HepG2 (cell line): ENCODE measurements around the gene ATP2A3. TPM values are rescaled to one million over a fixed set of nuclear protein-coding genes. Genes with fewer than 3 reads are reported as not detected.

ENCODE experiments used
- ATAC-seq: fragments of 200-7000 bp; cut with Tn5 transposase; 3 replicates; pipeline ENCODE4 v1.9.1; 2020; ENCODE audit warnings: mild to moderate bottlenecking, moderate library complexity
- BruUV-seq: library from RNA; stranded (reverse); fragments of 400-500 nt; replicated peaks from 2 replicates; lab custom pipeline; 2021; lab: Mats Ljungman, UMichigan
- CTCF ChIA-PET: fragments of 300-600 bp; formaldehyde crosslinking; extraction: SDS; loops from one replicate; lab custom pipeline; 2021; ENCODE audit warnings: low total read pairs, inconsistent platforms, low intra/inter-chr PET ratio; lab: Yijun Ruan, JAX
- POLR2A ChIA-PET: fragments of 350-600 bp; sonication (Branson Sonifier 250); formaldehyde crosslinking; loops from one replicate; lab custom pipeline; 2020; ENCODE audit warnings: antibody characterized with exemption, inconsistent platforms; lab: Yijun Ruan, JAX
- DNase-seq: peaks from one replicate; pipeline ENCODE4 v3.0.0-alpha.2; 2015; ENCODE audit warnings: low spot score
- FAIRE-seq: peaks from 3 replicates; lab custom pipeline; 2011; peaks lifted over from hg19 to GRCh38; lab: Jason Lieb, UNC
- H2AFZ ChIP-seq: one replicate; pipeline ENCODE4 v1.6.1; 2011; ENCODE audit warnings: low read length, inconsistent platforms
- H3K27ac ChIP-seq: fragments of 300-600 bp; 3 replicates; pipeline ENCODE4 v1.8.0; 2011; ENCODE audit warnings: mixed run types, mild to moderate bottlenecking, mixed read lengths, low read length, inconsistent platforms; ENCODE audit not compliant: insufficient read depth; ENCODE audit errors: extremely low read length
- H3K27me3 ChIP-seq, 2 experiments: fragments of 200-600 bp in 1 of 2; 2 replicates in 1 of 2; 3 replicates in 1 of 2; pipeline versions ENCODE4 v1.6.0 to v1.8.0; 2011; ENCODE audit warnings: low read length in 2 of 2, mild to moderate bottlenecking in 2 of 2, moderate library complexity in 2 of 2, inconsistent platforms in 1 of 2; ENCODE audit not compliant: insufficient read depth in 2 of 2, control insufficient read depth in 1 of 2
- H3K36me3 ChIP-seq, 2 experiments: fragments of 200-600 bp in 1 of 2; replicated peaks in 1 of 2; 2 replicates in 1 of 2; 3 replicates in 1 of 2; pipeline versions ENCODE4 v1.5.1 to v1.8.0; 2011; ENCODE audit warnings: low read length in 2 of 2, inconsistent platforms in 1 of 2; ENCODE audit not compliant: insufficient read depth in 2 of 2, control insufficient read depth in 1 of 2
- H3K4me1 ChIP-seq: 2 replicates; pipeline ENCODE4 v1.5.1; 2012; ENCODE audit warnings: low read length, inconsistent platforms; ENCODE audit not compliant: insufficient read depth
- H3K4me2 ChIP-seq: 2 replicates; pipeline ENCODE4 v1.6.0; 2011; ENCODE audit warnings: low read depth, low read length, inconsistent platforms
- H3K4me3 ChIP-seq, 3 experiments: fragments of 200-600 bp in 1 of 3; sonication (generic), shearing (Covaris generic) in 1 of 3; replicated peaks in 1 of 3; 2 replicates each; pipeline ENCODE4 v1.5.1; 2011 to 2016; ENCODE audit warnings: low read length in 3 of 3, inconsistent platforms in 2 of 3, low read depth in 2 of 3, mild to moderate bottlenecking in 2 of 3, control low read depth in 1 of 3, mixed read lengths in 1 of 3; ENCODE audit not compliant: insufficient read depth in 1 of 3
- H3K79me2 ChIP-seq: one replicate; pipeline ENCODE4 v1.6.1; 2011; ENCODE audit warnings: low read length, inconsistent platforms; ENCODE audit not compliant: insufficient read depth
- H3K9ac ChIP-seq: 2 replicates; pipeline ENCODE4 v1.6.0; 2011; ENCODE audit warnings: mild to moderate bottlenecking, low read depth, low read length, inconsistent platforms; ENCODE audit not compliant: insufficient read depth
- H3K9me3 ChIP-seq: 2 replicates; pipeline ENCODE4 v1.5.1; 2012; ENCODE audit warnings: mild to moderate bottlenecking, low read length
- H4K20me1 ChIP-seq: 2 replicates; pipeline ENCODE4 v1.6.0; 2011; ENCODE audit warnings: inconsistent platforms, mild to moderate bottlenecking, low read length, moderate library complexity; ENCODE audit not compliant: insufficient read depth
- CREM ChIP-seq, 2 experiments: sonication (generic) in 1 of 2; formaldehyde crosslinking in 1 of 2; IDR thresholded peaks; 2 replicates each; pipeline versions ENCODE4 v1.4.0 to v1.6.1; 2016 to 2020; ENCODE audit warnings: antibody characterized with exemption in 1 of 2, mild to moderate bottlenecking in 1 of 2, missing genetic modification reagents in 1 of 2
- DNMT1 ChIP-seq: sonication (generic); formaldehyde crosslinking; IDR thresholded peaks from 2 replicates; pipeline ENCODE4 v1.5.1; 2020; ENCODE audit warnings: mild to moderate bottlenecking, missing genetic modification reagents
- ELF4 ChIP-seq: sonication (generic); formaldehyde crosslinking; IDR thresholded peaks from 2 replicates; pipeline ENCODE4 v1.5.0; 2020; ENCODE audit warnings: missing genetic modification reagents, mild to moderate bottlenecking, moderate library complexity, borderline replicate concordance
- FOXK1 ChIP-seq: sonication (generic); formaldehyde crosslinking; IDR thresholded peaks from 2 replicates; pipeline ENCODE4 v1.4.0; 2020; ENCODE audit warnings: low read depth, missing genetic modification reagents, borderline replicate concordance
- GLI4 ChIP-seq: sonication (generic); formaldehyde crosslinking; IDR thresholded peaks from 2 replicates; pipeline ENCODE4 v1.5.1; 2020; ENCODE audit warnings: missing genetic modification reagents, mild to moderate bottlenecking, moderate library complexity, borderline replicate concordance
- KLF13 ChIP-seq: sonication (generic); formaldehyde crosslinking; IDR thresholded peaks from 2 replicates; pipeline ENCODE4 v1.4.0; 2020; ENCODE audit warnings: mild to moderate bottlenecking, missing genetic modification reagents
- NFIB ChIP-seq: sonication (generic); formaldehyde crosslinking; IDR thresholded peaks from 2 replicates; pipeline ENCODE4 v1.9.0; 2021; ENCODE audit warnings: missing genetic modification reagents, mild to moderate bottlenecking, borderline replicate concordance
- NFKB2 ChIP-seq: sonication (generic); formaldehyde crosslinking; IDR thresholded peaks from 2 replicates; pipeline ENCODE4 v1.4.0; 2020; ENCODE audit warnings: missing genetic modification reagents, borderline replicate concordance
- NRL ChIP-seq: sonication (generic); formaldehyde crosslinking; IDR thresholded peaks from 2 replicates; pipeline ENCODE4 v1.5.0; 2020; ENCODE audit warnings: missing genetic modification reagents, mild to moderate bottlenecking, moderate library complexity, borderline replicate concordance
- PHF21A ChIP-seq: sonication (generic); formaldehyde crosslinking; IDR thresholded peaks from 2 replicates; pipeline ENCODE4 v1.5.0; 2020; ENCODE audit warnings: mild to moderate bottlenecking, missing genetic modification reagents
- RXRB ChIP-seq: IDR thresholded peaks from 2 replicates; pipeline ENCODE4 v1.6.1; 2016; ENCODE audit warnings: borderline replicate concordance, missing genetic modification reagents, missing compliant biosample characterization
- SMARCE1 ChIP-seq: fragments of 450-650 bp; IDR thresholded peaks from 2 replicates; pipeline ENCODE4 v1.6.1; 2017; ENCODE audit warnings: borderline replicate concordance
- SOX13 ChIP-seq, 3 experiments: fragments of 450-650 bp in 1 of 3; sonication (generic) in 1 of 3; formaldehyde crosslinking in 1 of 3; IDR thresholded peaks in 2 of 3; conservative IDR thresholded peaks in 1 of 3; 2 replicates each; pipeline versions ENCODE4 v1.5.0 to v1.6.1; 2016 to 2020; ENCODE audit warnings: antibody characterized with exemption in 1 of 3, mild to moderate bottlenecking in 1 of 3, missing compliant biosample characterization in 1 of 3, missing genetic modification reagents in 1 of 3, moderate library complexity in 1 of 3
- ZNF274 ChIP-seq: sonication (generic); formaldehyde crosslinking; IDR thresholded peaks from 2 replicates; pipeline ENCODE4 v1.5.1; 2020; ENCODE audit warnings: mild to moderate bottlenecking, missing genetic modification reagents
- WGBS: methylation state at CpG from one replicate; pipeline ENCODE4 v1.1.6; 2017; ENCODE audit warnings: low lambda C conversion rate; 5-methylcytosine and 5-hydroxymethylcytosine counted together
- in situ Hi-C: cut with HindIII; loops from 2 replicates; pipeline ENCODE4 v1.10.0; 2017; ENCODE audit warnings: low pct_unique_long_range_greater_than_20kb; ENCODE audit not compliant: extremely low pct_ligation_motif_present
- intact Hi-C: fragments of 100-400 bp; cut with micrococcal nuclease; formaldehyde crosslinking; loops from one replicate; pipeline ENCODE4 v1.10.0; 2022; ENCODE audit not compliant: unreplicated experiment
- polyA plus RNA-seq, 8 experiments: library from polyadenylated mRNA; depleted of rRNA in 3 of 8; stranded (reverse) in 7 of 8; unstranded in 1 of 8; fragments of >200 nt; fragmentation: Illumina TruSeq in 4 of 8; extraction: Trizol in 4 of 8; gene quantifications; 2 replicates each; pipeline versions ENCODE4 v1.2.1 to v1.2.3, GENCODE V29; 2011 to 2016; ENCODE audit warnings: low read depth in 4 of 8, missing spikeins in 1 of 8, mixed read lengths in 1 of 8; ENCODE audit not compliant: insufficient read depth in 1 of 8
- total RNA-seq, 5 experiments: library from RNA; depleted of rRNA; stranded (reverse); fragments of >200 nt; fragmentation: Illumina TruSeq; extraction: Trizol; gene quantifications; 2 replicates each; pipeline ENCODE4 v1.2.3, GENCODE V29; 2016; ENCODE audit warnings: low read depth in 1 of 5
- TF ChIP-seq, protein P1 (sequence below): sonication (generic); formaldehyde crosslinking; IDR thresholded peaks from 2 replicates; pipeline ENCODE4 v1.9.0; 2022; ENCODE audit warnings: low read depth, missing genetic modification reagents
- TF ChIP-seq, protein P2 (sequence below): sonication (generic); formaldehyde crosslinking; IDR thresholded peaks from 2 replicates; pipeline ENCODE4 v1.5.1; 2020; ENCODE audit warnings: missing genetic modification reagents, mild to moderate bottlenecking, borderline replicate concordance
- TF ChIP-seq, protein P3 (sequence below): sonication (generic); formaldehyde crosslinking; IDR thresholded peaks from 2 replicates; pipeline ENCODE4 v1.5.1; 2020; ENCODE audit warnings: missing genetic modification reagents, mild to moderate bottlenecking, borderline replicate concordance
- TF ChIP-seq, protein P4 (sequence below): sonication (generic); formaldehyde crosslinking; IDR thresholded peaks from 2 replicates; pipeline ENCODE4 v1.8.1; 2023; ENCODE audit warnings: mild to moderate bottlenecking, missing genetic modification reagents, borderline replicate concordance

ATP2A3 gene
- total and polyA plus RNA-seq, 2 of the 13 experiments (the other 11 are each of a cell fraction or from before 2014, with no cell fraction given): 0.07 TPM; not detected in 1

DNA sequence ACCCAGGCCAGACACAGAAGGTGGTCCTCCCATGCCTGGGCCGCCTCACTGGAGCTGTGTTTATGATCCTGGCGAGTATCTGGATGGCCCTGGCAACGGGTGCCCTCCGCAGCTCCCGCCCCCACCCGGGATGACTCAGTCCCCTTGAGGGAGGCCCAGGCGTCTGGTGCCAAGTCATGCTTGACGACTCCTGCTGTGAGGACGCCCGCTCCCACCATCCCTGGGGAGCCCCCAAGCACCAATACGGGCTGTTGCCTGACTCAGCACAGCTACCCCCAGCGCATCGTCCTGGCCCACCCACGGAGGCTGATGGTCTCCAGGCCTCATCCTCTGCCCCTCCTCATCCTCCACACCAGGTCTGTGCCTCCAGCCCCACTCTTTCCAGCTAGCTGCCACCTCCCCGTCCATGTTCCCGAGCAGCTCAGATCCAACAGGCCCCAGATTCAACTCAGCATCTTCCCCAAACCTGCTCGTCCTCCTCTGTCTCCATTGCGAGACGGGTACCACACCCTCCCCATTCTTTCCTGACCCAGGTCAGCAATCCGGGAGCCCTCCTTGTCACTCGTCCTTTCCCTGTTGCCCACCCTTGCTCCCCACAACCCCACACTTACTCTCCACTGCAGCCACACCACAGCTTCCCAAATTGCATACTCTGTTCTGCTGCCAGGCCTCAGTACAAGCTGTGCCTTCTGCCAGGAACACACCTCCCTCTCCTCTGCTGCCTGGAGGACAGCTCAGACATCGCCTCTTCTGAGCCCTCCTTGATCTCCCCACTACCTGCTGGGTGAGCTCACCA, 74.0 kb downstream of the ATP2A3 start:
- DNase-seq: no peak
- H3K4me3 ChIP-seq: no peak overlapping the region
- 77% methylated on average over 14 of the region's 22 CpGs for WGBS
- H3K79me2 ChIP-seq: no peaks in the 10 kb centered on the region
- intact Hi-C loops: no loop called here
- peaks cover 25% of the 10 kb centered on the region for H3K4me1 ChIP-seq
- in situ Hi-C loops: no loop called here
- TF ChIP-seq SOX13 (IDR thresholded peaks at IDR 0.05) (no peak), SOX13 (CRISPR knock-in tag; conservative IDR thresholded peaks at IDR 0.05 in 1 of 2, IDR thresholded peaks at IDR 0.05 in 1 of 2) (no peak), NFKB2 (no peak), NRL (CRISPR knock-in tag) (no peak), CREM (IDR thresholded peaks at IDR 0.05) (no peak), CREM (CRISPR knock-in tag; IDR thresholded peaks at IDR 0.05) (no peak), ZNF274 (CRISPR knock-in tag) (no peak), RXRB (CRISPR knock-in tag) (no peak), PHF21A (no peak), FOXK1 (CRISPR knock-in tag) (no peak), ELF4 (CRISPR knock-in tag) (no peak), KLF13 (CRISPR knock-in tag) (no peak), SMARCE1 (no peak), GLI4 (no peak), DNMT1 (CRISPR knock-in tag) (no peak), NFIB (CRISPR knock-in tag) (no peak)
- TF ChIP-seq, protein P1, sequence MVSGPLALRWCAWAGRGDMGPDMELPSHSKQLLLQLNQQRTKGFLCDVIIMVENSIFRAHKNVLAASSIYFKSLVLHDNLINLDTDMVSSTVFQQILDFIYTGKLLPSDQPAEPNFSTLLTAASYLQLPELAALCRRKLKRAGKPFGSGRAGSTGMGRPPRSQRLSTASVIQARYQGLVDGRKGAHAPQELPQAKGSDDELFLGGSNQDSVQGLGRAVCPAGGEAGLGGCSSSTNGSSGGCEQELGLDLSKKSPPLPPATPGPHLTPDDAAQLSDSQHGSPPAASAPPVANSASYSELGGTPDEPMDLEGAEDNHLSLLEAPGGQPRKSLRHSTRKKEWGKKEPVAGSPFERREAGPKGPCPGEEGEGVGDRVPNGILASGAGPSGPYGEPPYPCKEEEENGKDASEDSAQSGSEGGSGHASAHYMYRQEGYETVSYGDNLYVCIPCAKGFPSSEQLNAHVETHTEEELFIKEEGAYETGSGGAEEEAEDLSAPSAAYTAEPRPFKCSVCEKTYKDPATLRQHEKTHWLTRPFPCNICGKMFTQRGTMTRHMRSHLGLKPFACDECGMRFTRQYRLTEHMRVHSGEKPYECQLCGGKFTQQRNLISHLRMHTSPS: no peak
- TF ChIP-seq, protein P2, sequence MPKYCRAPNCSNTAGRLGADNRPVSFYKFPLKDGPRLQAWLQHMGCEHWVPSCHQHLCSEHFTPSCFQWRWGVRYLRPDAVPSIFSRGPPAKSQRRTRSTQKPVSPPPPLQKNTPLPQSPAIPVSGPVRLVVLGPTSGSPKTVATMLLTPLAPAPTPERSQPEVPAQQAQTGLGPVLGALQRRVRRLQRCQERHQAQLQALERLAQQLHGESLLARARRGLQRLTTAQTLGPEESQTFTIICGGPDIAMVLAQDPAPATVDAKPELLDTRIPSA (CRISPR knock-in tag): no peak
- TF ChIP-seq, protein P3, sequence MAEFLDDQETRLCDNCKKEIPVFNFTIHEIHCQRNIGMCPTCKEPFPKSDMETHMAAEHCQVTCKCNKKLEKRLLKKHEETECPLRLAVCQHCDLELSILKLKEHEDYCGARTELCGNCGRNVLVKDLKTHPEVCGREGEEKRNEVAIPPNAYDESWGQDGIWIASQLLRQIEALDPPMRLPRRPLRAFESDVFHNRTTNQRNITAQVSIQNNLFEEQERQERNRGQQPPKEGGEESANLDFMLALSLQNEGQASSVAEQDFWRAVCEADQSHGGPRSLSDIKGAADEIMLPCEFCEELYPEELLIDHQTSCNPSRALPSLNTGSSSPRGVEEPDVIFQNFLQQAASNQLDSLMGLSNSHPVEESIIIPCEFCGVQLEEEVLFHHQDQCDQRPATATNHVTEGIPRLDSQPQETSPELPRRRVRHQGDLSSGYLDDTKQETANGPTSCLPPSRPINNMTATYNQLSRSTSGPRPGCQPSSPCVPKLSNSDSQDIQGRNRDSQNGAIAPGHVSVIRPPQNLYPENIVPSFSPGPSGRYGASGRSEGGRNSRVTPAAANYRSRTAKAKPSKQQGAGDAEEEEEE (CRISPR knock-in tag): no peak
- TF ChIP-seq, protein P4, sequence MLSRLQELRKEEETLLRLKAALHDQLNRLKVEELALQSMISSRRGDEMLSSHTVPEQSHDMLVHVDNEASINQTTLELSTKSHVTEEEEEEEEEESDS (CRISPR knock-in tag): no peak
- POLR2A ChIA-PET: interaction anchor here (1.7 kb wide), 1 partner anchor 45 kb away, joined by 3 read pairs; no protein-coding TSS in a partner anchor
- no peak for ATAC-seq
- no peaks in the 10 kb centered on the region for H3K27me3 ChIP-seq
- FAIRE-seq: no peak
- no peaks in the 10 kb centered on the region for H3K36me3 ChIP-seq
- H3K4me2 ChIP-seq: no peak overlapping the region
- no peaks in the 10 kb centered on the region for H3K9me3 ChIP-seq
- no peak overlapping the region for H3K27ac ChIP-seq
- no TSS peak for BruUV-seq
- no peak overlapping the region for H2AFZ ChIP-seq
- no peak overlapping the region for H3K9ac ChIP-seq
- CTCF ChIA-PET: no interaction called here
- no peaks in the 10 kb centered on the region for H4K20me1 ChIP-seq
